ENCODE measurements around the gene TUBB2B. TPM values are rescaled to one million over a fixed set of nuclear protein-coding genes. Genes with fewer than 3 reads are reported as not detected.

Gene TUBB2B
- total RNA-seq, 1 experiment from 2014 or later: 0.86 TPM

DNA sequence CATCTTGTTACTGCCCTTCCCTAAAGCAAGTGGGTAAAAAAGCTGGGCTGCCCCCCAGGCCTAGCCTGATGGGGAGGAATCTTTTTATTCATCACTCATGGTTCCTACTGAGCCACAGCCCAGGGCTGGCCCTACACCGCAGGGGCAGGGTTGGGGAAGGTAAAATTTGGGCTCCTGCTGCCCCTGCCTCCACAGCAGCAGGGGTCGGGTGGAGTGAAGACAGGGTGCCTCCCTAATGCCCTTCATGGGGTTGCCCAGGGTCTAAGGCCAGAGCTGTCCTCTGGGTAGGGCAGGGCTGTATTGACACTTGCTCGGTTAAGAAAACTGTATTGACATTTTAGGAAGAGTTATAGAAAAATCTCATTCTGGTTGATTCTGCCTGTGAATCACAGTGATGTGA is 22.4 kb upstream of the TUBB2B start:
- no peak for DNase-seq (ENCODE audit: low read depth, low spot score)
- no TSS peak for BruUV-seq (replicated peaks)
- POLR2A ChIA-PET: no interaction called here
- H3K27ac ChIP-seq (ENCODE audit: low read depth, low read length): no peak overlapping the region
- no peak for ATAC-seq
- peaks cover 0 to 33% of the 10 kb centered on the region in 2 experiments; a peak in 2 of 4 replicates for H3K4me1 ChIP-seq (ENCODE audit: control insufficient read depth in 1 of 2, insufficient read depth in 2 of 2, low read length in 2 of 2)
- no peaks in the 10 kb centered on the region for H3K9me2 ChIP-seq (ENCODE audit: insufficient read depth)
- RAD21 ChIA-PET (ENCODE audit: low non-redundant PET in 1 of 2, low total read pairs in 2 of 2, uncharacterized antibody in 2 of 2, unreplicated experiment in 2 of 2): no interaction called here
- H3K79me2 ChIP-seq (ENCODE audit: insufficient read depth, low read length): no peaks in the 10 kb centered on the region
- no peak overlapping the region for H3K4me3 ChIP-seq (replicated peaks in 1 of 2; ENCODE audit: low read depth in 1 of 2, low read length in 2 of 2)
- H3K4me2 ChIP-seq (ENCODE audit: low read length): no peak overlapping the region
- H4K20me1 ChIP-seq (ENCODE audit: insufficient read depth): no peaks in the 10 kb centered on the region
- intact Hi-C loops (cut with micrococcal nuclease): loop anchor here (2.0 to 5.0 kb wide), 2 partner anchors 93 to 253 kb away; partner anchors contain the start of genes NQO2 and TUBB2A
- H2AFZ ChIP-seq (ENCODE audit: low read depth, low read length, poor library complexity, severe bottlenecking): no peak overlapping the region
- no peaks in the 10 kb centered on the region for H3K36me3 ChIP-seq (ENCODE audit: control insufficient read depth in 1 of 2, insufficient read depth in 2 of 2, low read length in 2 of 2)
- H3K9me3 ChIP-seq (ENCODE audit: control insufficient read depth in 1 of 2, insufficient read depth in 1 of 2, low read depth in 1 of 2, low read length in 2 of 2): no peaks in the 10 kb centered on the region
- H3K9ac ChIP-seq (ENCODE audit: low read length): no peak overlapping the region
- no peaks in the 10 kb centered on the region for H3K27me3 ChIP-seq (ENCODE audit: insufficient read depth, low read length)
- CTCF ChIA-PET: no interaction called here
- TF ChIP-seq SIN3A (IDR thresholded peaks at IDR 0.05; ENCODE audit: low read depth) (no peak), FOSL1 (IDR thresholded peaks at IDR 0.05; ENCODE audit: low read depth) (no peak), RAD21 (IDR thresholded peaks at IDR 0.05; ENCODE audit: low read depth) (no peak), ELF1 (IDR thresholded peaks at IDR 0.05; ENCODE audit: borderline replicate concordance, low read depth) (no peak), POLR2AphosphoS5 (IDR thresholded peaks at IDR 0.05; ENCODE audit: low read depth, low read length) (no peak), ZFX (IDR thresholded peaks at IDR 0.05) (no peak), SRF (IDR thresholded peaks at IDR 0.05; ENCODE audit: low read depth) (no peak), ATF3 (IDR thresholded peaks at IDR 0.05) (no peak), POLR2A (IDR thresholded peaks at IDR 0.05; ENCODE audit: borderline replicate concordance, extremely low read depth, insufficient read depth, insufficient read length) (no peak)

GRCh38 chr6:3247255-3248146 is 20.0 kb upstream of the TUBB2B start:
- no peaks in the 10 kb centered on the region for H4K20me1 ChIP-seq (ENCODE audit: insufficient read depth)
- ChIA-PET RAD21 (ENCODE audit: low non-redundant PET in 1 of 2, low total read pairs in 2 of 2, uncharacterized antibody in 2 of 2, unreplicated experiment in 2 of 2) (no interaction called here), CTCF (no interaction called here), POLR2A (no interaction called here)
- H2AFZ ChIP-seq (ENCODE audit: low read depth, low read length, poor library complexity, severe bottlenecking): no peak overlapping the region
- no peak overlapping the region for H3K4me2 ChIP-seq (ENCODE audit: low read length)
- ATAC-seq (no peak), DNase-seq (ENCODE audit: low read depth, low spot score) (no peak)
- BruUV-seq (replicated peaks): no TSS peak
- no peaks in the 10 kb centered on the region for H3K79me2 ChIP-seq (ENCODE audit: insufficient read depth, low read length)
- H3K27ac ChIP-seq (ENCODE audit: low read depth, low read length): no peak overlapping the region
- H3K9ac ChIP-seq (ENCODE audit: low read length): no peak overlapping the region
- H3K4me3 ChIP-seq (replicated peaks in 1 of 2; ENCODE audit: low read depth in 1 of 2, low read length in 2 of 2): no peak overlapping the region
- no peaks in the 10 kb centered on the region for H3K9me3 ChIP-seq (ENCODE audit: control insufficient read depth in 1 of 2, insufficient read depth in 1 of 2, low read depth in 1 of 2, low read length in 2 of 2)
- peaks cover 0 to 27% of the 10 kb centered on the region in 2 experiments; a peak in 2 of 4 replicates for H3K4me1 ChIP-seq (ENCODE audit: control insufficient read depth in 1 of 2, insufficient read depth in 2 of 2, low read length in 2 of 2)
- no peaks in the 10 kb centered on the region for H3K27me3 ChIP-seq (ENCODE audit: insufficient read depth, low read length)
- intact Hi-C loops (cut with micrococcal nuclease): no loop called here
- H3K36me3 ChIP-seq (ENCODE audit: control insufficient read depth in 1 of 2, insufficient read depth in 2 of 2, low read length in 2 of 2): no peaks in the 10 kb centered on the region
- H3K9me2 ChIP-seq (ENCODE audit: insufficient read depth): no peaks in the 10 kb centered on the region
- TF ChIP-seq FOSL1 (IDR thresholded peaks at IDR 0.05; ENCODE audit: low read depth) (no peak), MAX (IDR thresholded peaks at IDR 0.05) (no peak), POLR2AphosphoS5 (IDR thresholded peaks at IDR 0.05; ENCODE audit: low read depth, low read length) (no peak), ZNF274 (IDR thresholded peaks at IDR 0.05; ENCODE audit: low read depth, low read length) (no peak), SP1 (IDR thresholded peaks at IDR 0.05; ENCODE audit: low read depth) (no peak), EZH2phosphoT487 (IDR thresholded peaks at IDR 0.05; ENCODE audit: borderline replicate concordance) (no peak), ELF1 (IDR thresholded peaks at IDR 0.05; ENCODE audit: borderline replicate concordance, low read depth) (no peak), EZH2 (IDR thresholded peaks at IDR 0.05) (no peak), POLR2A (IDR thresholded peaks at IDR 0.05; ENCODE audit: borderline replicate concordance, extremely low read depth, insufficient read depth, insufficient read length) (no peak), ZFX (IDR thresholded peaks at IDR 0.05) (no peak)
- TF ChIP-seq, protein P1, sequence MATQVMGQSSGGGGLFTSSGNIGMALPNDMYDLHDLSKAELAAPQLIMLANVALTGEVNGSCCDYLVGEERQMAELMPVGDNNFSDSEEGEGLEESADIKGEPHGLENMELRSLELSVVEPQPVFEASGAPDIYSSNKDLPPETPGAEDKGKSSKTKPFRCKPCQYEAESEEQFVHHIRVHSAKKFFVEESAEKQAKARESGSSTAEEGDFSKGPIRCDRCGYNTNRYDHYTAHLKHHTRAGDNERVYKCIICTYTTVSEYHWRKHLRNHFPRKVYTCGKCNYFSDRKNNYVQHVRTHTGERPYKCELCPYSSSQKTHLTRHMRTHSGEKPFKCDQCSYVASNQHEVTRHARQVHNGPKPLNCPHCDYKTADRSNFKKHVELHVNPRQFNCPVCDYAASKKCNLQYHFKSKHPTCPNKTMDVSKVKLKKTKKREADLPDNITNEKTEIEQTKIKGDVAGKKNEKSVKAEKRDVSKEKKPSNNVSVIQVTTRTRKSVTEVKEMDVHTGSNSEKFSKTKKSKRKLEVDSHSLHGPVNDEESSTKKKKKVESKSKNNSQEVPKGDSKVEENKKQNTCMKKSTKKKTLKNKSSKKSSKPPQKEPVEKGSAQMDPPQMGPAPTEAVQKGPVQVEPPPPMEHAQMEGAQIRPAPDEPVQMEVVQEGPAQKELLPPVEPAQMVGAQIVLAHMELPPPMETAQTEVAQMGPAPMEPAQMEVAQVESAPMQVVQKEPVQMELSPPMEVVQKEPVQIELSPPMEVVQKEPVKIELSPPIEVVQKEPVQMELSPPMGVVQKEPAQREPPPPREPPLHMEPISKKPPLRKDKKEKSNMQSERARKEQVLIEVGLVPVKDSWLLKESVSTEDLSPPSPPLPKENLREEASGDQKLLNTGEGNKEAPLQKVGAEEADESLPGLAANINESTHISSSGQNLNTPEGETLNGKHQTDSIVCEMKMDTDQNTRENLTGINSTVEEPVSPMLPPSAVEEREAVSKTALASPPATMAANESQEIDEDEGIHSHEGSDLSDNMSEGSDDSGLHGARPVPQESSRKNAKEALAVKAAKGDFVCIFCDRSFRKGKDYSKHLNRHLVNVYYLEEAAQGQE (IDR thresholded peaks at IDR 0.05; ENCODE audit: low read depth): no peak

Data from HCT116 (cell line).